Measurements from ENCODE around the gene FLNC. TPM values are rescaled to one million over a fixed set of nuclear protein-coding genes. Genes with fewer than 3 reads are reported as not detected.

Gene FLNC
- total RNA-seq, 1 experiment from 2014 or later = 8.0 TPM

DNA sequence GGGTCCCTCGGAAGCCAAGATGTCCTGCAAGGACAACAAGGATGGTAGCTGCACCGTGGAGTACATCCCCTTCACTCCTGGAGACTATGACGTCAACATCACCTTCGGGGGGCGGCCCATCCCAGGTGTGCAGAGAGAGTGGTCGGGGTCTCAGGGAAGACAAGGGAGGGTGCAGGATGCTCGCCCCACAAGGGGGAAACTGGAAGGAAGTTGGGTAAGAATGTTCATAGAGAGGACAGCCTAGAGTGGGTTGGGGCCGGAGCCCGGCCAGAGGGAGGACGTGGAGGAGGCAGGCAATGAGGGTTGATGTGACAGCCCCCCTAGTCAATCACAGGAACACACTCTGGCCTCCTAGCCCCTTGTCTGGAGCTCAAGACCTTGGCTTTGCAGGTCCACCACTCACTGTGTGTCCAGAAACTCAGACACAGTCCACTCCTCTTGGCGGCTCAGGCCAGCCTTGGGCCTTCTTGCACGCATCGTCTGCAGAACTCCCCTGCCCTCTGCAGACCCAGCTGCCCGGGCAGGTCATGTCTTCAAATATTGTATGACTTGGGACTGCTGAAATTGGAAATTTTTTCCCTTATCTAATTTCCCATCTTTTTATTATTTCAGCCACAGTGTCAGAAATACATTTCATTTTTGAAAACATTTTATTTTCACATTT, 16.7 kb downstream of the FLNC start:
- H3K27ac Mint-ChIP-seq = no peak overlapping the region
- TF ChIP-seq ZNF263 (CRISPR knock-in tag; IDR thresholded peaks at IDR 0.05; ENCODE audit: low read depth) (no peak), NFATC4 (CRISPR knock-in tag; IDR thresholded peaks at IDR 0.05) (no peak), CBFB (CRISPR knock-in tag; IDR thresholded peaks at IDR 0.05; ENCODE audit: low read depth) (no peak), CREB1 (CRISPR knock-in tag; IDR thresholded peaks at IDR 0.05) (no peak), SOX15 (CRISPR knock-in tag; IDR thresholded peaks at IDR 0.05) (no peak), PRRX2 (CRISPR knock-in tag; IDR thresholded peaks at IDR 0.05) (no peak), FOXK1 (CRISPR knock-in tag; IDR thresholded peaks at IDR 0.05) (no peak), RORB (CRISPR knock-in tag; IDR thresholded peaks at IDR 0.05) (no peak), MXD4 (CRISPR knock-in tag; IDR thresholded peaks at IDR 0.05; ENCODE audit: borderline replicate concordance) (no peak), SMAD3 (CRISPR knock-in tag; IDR thresholded peaks at IDR 0.05; ENCODE audit: borderline replicate concordance) (no peak)
- TF ChIP-seq, protein P1, sequence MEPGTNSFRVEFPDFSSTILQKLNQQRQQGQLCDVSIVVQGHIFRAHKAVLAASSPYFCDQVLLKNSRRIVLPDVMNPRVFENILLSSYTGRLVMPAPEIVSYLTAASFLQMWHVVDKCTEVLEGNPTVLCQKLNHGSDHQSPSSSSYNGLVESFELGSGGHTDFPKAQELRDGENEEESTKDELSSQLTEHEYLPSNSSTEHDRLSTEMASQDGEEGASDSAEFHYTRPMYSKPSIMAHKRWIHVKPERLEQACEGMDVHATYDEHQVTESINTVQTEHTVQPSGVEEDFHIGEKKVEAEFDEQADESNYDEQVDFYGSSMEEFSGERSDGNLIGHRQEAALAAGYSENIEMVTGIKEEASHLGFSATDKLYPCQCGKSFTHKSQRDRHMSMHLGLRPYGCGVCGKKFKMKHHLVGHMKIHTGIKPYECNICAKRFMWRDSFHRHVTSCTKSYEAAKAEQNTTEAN (CRISPR knock-in tag; IDR thresholded peaks at IDR 0.05) = no peak
- TF ChIP-seq, protein P2, sequence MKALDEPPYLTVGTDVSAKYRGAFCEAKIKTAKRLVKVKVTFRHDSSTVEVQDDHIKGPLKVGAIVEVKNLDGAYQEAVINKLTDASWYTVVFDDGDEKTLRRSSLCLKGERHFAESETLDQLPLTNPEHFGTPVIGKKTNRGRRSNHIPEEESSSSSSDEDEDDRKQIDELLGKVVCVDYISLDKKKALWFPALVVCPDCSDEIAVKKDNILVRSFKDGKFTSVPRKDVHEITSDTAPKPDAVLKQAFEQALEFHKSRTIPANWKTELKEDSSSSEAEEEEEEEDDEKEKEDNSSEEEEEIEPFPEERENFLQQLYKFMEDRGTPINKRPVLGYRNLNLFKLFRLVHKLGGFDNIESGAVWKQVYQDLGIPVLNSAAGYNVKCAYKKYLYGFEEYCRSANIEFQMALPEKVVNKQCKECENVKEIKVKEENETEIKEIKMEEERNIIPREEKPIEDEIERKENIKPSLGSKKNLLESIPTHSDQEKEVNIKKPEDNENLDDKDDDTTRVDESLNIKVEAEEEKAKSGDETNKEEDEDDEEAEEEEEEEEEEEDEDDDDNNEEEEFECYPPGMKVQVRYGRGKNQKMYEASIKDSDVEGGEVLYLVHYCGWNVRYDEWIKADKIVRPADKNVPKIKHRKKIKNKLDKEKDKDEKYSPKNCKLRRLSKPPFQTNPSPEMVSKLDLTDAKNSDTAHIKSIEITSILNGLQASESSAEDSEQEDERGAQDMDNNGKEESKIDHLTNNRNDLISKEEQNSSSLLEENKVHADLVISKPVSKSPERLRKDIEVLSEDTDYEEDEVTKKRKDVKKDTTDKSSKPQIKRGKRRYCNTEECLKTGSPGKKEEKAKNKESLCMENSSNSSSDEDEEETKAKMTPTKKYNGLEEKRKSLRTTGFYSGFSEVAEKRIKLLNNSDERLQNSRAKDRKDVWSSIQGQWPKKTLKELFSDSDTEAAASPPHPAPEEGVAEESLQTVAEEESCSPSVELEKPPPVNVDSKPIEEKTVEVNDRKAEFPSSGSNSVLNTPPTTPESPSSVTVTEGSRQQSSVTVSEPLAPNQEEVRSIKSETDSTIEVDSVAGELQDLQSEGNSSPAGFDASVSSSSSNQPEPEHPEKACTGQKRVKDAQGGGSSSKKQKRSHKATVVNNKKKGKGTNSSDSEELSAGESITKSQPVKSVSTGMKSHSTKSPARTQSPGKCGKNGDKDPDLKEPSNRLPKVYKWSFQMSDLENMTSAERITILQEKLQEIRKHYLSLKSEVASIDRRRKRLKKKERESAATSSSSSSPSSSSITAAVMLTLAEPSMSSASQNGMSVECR (CRISPR knock-in tag; IDR thresholded peaks at IDR 0.05; ENCODE audit: borderline replicate concordance) = no peak
- TF ChIP-seq, protein P3, sequence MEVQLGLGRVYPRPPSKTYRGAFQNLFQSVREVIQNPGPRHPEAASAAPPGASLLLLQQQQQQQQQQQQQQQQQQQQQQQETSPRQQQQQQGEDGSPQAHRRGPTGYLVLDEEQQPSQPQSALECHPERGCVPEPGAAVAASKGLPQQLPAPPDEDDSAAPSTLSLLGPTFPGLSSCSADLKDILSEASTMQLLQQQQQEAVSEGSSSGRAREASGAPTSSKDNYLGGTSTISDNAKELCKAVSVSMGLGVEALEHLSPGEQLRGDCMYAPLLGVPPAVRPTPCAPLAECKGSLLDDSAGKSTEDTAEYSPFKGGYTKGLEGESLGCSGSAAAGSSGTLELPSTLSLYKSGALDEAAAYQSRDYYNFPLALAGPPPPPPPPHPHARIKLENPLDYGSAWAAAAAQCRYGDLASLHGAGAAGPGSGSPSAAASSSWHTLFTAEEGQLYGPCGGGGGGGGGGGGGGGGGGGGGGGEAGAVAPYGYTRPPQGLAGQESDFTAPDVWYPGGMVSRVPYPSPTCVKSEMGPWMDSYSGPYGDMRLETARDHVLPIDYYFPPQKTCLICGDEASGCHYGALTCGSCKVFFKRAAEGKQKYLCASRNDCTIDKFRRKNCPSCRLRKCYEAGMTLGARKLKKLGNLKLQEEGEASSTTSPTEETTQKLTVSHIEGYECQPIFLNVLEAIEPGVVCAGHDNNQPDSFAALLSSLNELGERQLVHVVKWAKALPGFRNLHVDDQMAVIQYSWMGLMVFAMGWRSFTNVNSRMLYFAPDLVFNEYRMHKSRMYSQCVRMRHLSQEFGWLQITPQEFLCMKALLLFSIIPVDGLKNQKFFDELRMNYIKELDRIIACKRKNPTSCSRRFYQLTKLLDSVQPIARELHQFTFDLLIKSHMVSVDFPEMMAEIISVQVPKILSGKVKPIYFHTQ (CRISPR knock-in tag; IDR thresholded peaks at IDR 0.05) = no peak
- H3K36me3 Mint-ChIP-seq = no peaks in the 10 kb centered on the region
- ChIA-PET CTCF (interaction anchor here (0.6 to 1.3 kb wide), 3 partner anchors 16 to 177 kb away, joined by 3 to 4 read pairs (median 3); no protein-coding TSS in a partner anchor), POLR2A (no interaction called here)
- DNase-seq (ENCODE audit: low spot score) (no peak), ATAC-seq (no peak)
- no peaks in the 10 kb centered on the region for H3K9me3 Mint-ChIP-seq
- H3K27me3 Mint-ChIP-seq (ENCODE audit: low read depth) = no peaks in the 10 kb centered on the region
- no peak overlapping the region for H3K4me3 Mint-ChIP-seq
- peaks cover 2% of the 10 kb centered on the region for H3K4me1 Mint-ChIP-seq

DNA sequence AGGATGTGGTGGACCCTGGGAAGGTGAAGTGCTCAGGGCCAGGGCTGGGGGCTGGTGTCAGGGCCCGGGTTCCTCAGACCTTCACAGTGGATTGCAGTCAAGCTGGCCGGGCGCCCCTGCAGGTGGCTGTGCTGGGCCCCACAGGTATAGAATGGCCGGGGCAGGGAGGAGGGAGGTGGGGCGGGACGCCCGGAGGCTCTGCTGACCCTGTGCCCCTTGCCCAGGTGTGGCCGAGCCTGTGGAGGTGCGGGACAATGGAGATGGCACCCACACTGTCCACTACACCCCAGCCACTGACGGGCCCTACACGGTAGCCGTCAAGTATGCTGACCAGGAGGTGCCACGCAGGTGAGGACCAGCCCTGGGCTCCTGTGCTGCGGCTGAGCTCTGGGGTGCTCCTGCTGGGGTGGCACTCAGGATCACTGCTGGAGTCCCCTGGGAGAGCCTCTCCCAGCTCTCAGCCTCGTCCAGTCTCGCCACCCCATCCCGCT, 17.6 kb downstream of the FLNC start:
- CTCF ChIA-PET = interaction anchor here (1.1 to 1.3 kb wide), 3 partner anchors 12 to 36 kb away, joined by 4 to 5 read pairs (median 5); no protein-coding TSS in a partner anchor
- no peaks in the 10 kb centered on the region for H3K27me3 Mint-ChIP-seq (ENCODE audit: low read depth)
- POLR2A ChIA-PET = no interaction called here
- ATAC-seq (no peak), DNase-seq (ENCODE audit: low spot score) (no peak)
- no peaks in the 10 kb centered on the region for H3K4me1 Mint-ChIP-seq
- TF ChIP-seq, protein P4, sequence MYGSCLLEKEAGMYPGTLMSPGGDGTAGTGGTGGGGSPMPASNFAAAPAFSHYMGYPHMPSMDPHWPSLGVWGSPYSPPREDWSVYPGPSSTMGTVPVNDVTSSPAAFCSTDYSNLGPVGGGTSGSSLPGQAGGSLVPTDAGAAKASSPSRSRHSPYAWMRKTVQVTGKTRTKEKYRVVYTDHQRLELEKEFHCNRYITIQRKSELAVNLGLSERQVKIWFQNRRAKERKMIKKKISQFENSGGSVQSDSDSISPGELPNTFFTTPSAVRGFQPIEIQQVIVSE (CRISPR knock-in tag; IDR thresholded peaks at IDR 0.05; ENCODE audit: borderline replicate concordance) = no peak
- TF ChIP-seq, protein P5, sequence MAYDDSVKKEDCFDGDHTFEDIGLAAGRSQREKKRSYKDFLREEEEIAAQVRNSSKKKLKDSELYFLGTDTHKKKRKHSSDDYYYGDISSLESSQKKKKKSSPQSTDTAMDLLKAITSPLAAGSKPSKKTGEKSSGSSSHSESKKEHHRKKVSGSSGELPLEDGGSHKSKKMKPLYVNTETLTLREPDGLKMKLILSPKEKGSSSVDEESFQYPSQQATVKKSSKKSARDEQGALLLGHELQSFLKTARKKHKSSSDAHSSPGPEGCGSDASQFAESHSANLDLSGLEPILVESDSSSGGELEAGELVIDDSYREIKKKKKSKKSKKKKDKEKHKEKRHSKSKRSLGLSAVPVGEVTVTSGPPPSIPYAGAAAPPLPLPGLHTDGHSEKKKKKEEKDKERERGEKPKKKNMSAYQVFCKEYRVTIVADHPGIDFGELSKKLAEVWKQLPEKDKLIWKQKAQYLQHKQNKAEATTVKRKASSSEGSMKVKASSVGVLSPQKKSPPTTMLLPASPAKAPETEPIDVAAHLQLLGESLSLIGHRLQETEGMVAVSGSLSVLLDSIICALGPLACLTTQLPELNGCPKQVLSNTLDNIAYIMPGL (CRISPR knock-in tag; IDR thresholded peaks at IDR 0.05) = no peak
- H3K27ac Mint-ChIP-seq = no peak overlapping the region
- no peaks in the 10 kb centered on the region for H3K36me3 Mint-ChIP-seq
- H3K4me3 Mint-ChIP-seq = no peak overlapping the region
- no peaks in the 10 kb centered on the region for H3K9me3 Mint-ChIP-seq

Measured in WTC11 (cell line).